Gastroesophageal sphincter (tissue), 4 donors: Measurements from ENCODE around the gene PIK3CD. TPM values are rescaled to one million over a fixed set of nuclear protein-coding genes. Genes with fewer than 3 reads are reported as not detected.

Experiments
- ATAC-seq: fragments of 150-250 bp; one replicate; pipeline ENCODE4 v1.9.1; 2016; ENCODE audit warnings: mild to moderate bottlenecking, moderate library complexity
- H3K27ac ChIP-seq, 4 donors: fragments of 200-600 bp; sonication (generic) in 3 of 4; 1 replicate in 3 of 4; 2 replicates in 1 of 4; pipeline ENCODE4 v1.5.1; 2016 to 2019
- H3K27me3 ChIP-seq: fragments of 200-600 bp; sonication (generic); one replicate; pipeline ENCODE4 v1.5.1; 2019
- H3K36me3 ChIP-seq, 2 donors: fragments of 200-600 bp; sonication (generic); one replicate each; pipeline ENCODE4 v1.5.1; 2019; ENCODE audit warnings: control low read depth in 1 of 2
- H3K4me1 ChIP-seq, 3 donors: fragments of 200-600 bp; sonication (generic); 1 replicate in 2 of 3; 2 replicates in 1 of 3; pipeline ENCODE4 v1.5.1; 2016 to 2019; ENCODE audit warnings: control low read depth in 2 of 3
- H3K4me3 ChIP-seq, 2 donors: fragments of 200-600 bp; sonication (generic); one replicate each; pipeline ENCODE4 v1.5.1; 2019; ENCODE audit warnings: mild to moderate bottlenecking in 1 of 2, moderate library complexity in 1 of 2
- H3K9me3 ChIP-seq, 3 donors: fragments of 200-600 bp; sonication (generic); one replicate each; pipeline ENCODE4 v1.5.1; 2017 to 2019; ENCODE audit warnings: control low read depth in 2 of 3
- EP300 ChIP-seq: sonication (generic); formaldehyde crosslinking; IDR thresholded peaks from one replicate; pipeline ENCODE4 v1.6.1; 2017; ENCODE audit warnings: antibody characterized with exemption, mild to moderate bottlenecking
- POLR2A ChIP-seq, 2 donors: fragments of 450-650 bp; IDR thresholded peaks; one replicate each; pipeline ENCODE4 v1.6.1; 2017; ENCODE audit warnings: antibody characterized with exemption in 2 of 2, mild to moderate bottlenecking in 2 of 2, moderate library complexity in 1 of 2
- POLR2AphosphoS5 ChIP-seq: sonication (generic); formaldehyde crosslinking; IDR thresholded peaks from one replicate; pipeline ENCODE4 v1.6.1; 2017; ENCODE audit warnings: antibody characterized with exemption
- WGBS, 2 donors: methylation state at CpG; one replicate each; pipeline ENCODE4 v1.1.5; 2018; ENCODE audit warnings: low coverage in 1 of 2; 5-methylcytosine and 5-hydroxymethylcytosine counted together
- total RNA-seq, 4 donors: library from RNA; depleted of rRNA; stranded (reverse); fragments of >200 nt; gene quantifications; one replicate each; pipeline ENCODE4 v1.1.0, GENCODE V29; 2016
- TF ChIP-seq, protein P1 (sequence below), 4 experiments: fragments of 200-600 bp in 2 of 4; fragments of 450-650 bp in 2 of 4; sonication (generic) in 1 of 4; IDR thresholded peaks; one replicate each; pipeline ENCODE4 v1.5.1; 2017 to 2019; ENCODE audit warnings: antibody characterized with exemption in 4 of 4, mild to moderate bottlenecking in 2 of 4, moderate library complexity in 2 of 4

PIK3CD gene
- total RNA-seq, 4 donors from 2014 or later, result 8.2 to 18.2 (median 15.4) TPM

DNA sequence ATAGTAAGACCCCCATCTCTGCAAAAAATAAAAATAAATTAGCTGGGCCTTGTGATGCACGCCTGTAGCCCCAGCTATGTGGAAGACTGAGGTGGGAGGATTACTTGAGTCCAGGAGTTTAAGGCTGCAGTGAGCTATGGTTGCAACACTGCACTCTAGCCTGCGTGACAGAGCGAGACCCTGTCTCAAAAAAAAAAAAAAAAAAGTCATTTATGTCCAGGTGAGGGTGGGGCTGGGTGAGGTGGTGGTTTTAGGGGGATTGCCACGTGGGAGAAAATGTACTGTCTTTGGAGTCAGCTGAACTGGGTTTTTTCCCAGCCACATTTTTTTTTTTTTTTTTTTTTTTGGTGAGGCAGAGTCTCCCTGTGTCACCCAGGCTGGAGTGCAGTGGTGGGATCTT, 6.7 kb downstream of the PIK3CD start:
- Histone ChIP-seq H3K9me3 (no peaks in the 10 kb centered on the region), H3K36me3 (no peaks in the 10 kb centered on the region), H3K4me1 (no peaks in the 10 kb centered on the region), H3K27me3 (peaks cover 17% of the 10 kb centered on the region), H3K27ac (no peak overlapping the region), H3K4me3 (no peak overlapping the region)
- ATAC-seq, result no peak
- no peak for TF ChIP-seq EP300
- no peak for TF ChIP-seq POLR2A (IDR thresholded peaks at IDR 0.05)
- TF ChIP-seq, protein P1, sequence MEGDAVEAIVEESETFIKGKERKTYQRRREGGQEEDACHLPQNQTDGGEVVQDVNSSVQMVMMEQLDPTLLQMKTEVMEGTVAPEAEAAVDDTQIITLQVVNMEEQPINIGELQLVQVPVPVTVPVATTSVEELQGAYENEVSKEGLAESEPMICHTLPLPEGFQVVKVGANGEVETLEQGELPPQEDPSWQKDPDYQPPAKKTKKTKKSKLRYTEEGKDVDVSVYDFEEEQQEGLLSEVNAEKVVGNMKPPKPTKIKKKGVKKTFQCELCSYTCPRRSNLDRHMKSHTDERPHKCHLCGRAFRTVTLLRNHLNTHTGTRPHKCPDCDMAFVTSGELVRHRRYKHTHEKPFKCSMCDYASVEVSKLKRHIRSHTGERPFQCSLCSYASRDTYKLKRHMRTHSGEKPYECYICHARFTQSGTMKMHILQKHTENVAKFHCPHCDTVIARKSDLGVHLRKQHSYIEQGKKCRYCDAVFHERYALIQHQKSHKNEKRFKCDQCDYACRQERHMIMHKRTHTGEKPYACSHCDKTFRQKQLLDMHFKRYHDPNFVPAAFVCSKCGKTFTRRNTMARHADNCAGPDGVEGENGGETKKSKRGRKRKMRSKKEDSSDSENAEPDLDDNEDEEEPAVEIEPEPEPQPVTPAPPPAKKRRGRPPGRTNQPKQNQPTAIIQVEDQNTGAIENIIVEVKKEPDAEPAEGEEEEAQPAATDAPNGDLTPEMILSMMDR (IDR thresholded peaks at IDR 0.05), result no peak
- TF ChIP-seq POLR2AphosphoS5, result no peak
- WGBS, 2 donors, result 75 to 80% methylated on average over 2 to 4 of the region's 4 CpGs

GRCh38 chr1:9659328-9659727, 7.8 kb downstream of the PIK3CD start:
- H3K27me3 ChIP-seq, result peaks cover 10% of the 10 kb centered on the region
- no peak overlapping the region for H3K27ac ChIP-seq
- no peak for ATAC-seq
- TF ChIP-seq EP300 (no peak), POLR2A (IDR thresholded peaks at IDR 0.05) (no peak)
- no peaks in the 10 kb centered on the region for H3K36me3 ChIP-seq
- WGBS, 2 donors, result 48 to 64% methylated on average over 5 of the region's 5 CpGs
- H3K4me3 ChIP-seq, result no peak overlapping the region
- H3K4me1 ChIP-seq, result no peaks in the 10 kb centered on the region
- H3K9me3 ChIP-seq, result no peaks in the 10 kb centered on the region

- WGBS, 2 donors, result 81 to 100% methylated on average over 5 to 6 of the region's 6 CpGs
- peaks cover 29% of the 10 kb centered on the region for H3K27me3 ChIP-seq
- no peaks in the 10 kb centered on the region for H3K36me3 ChIP-seq
- no peaks in the 10 kb centered on the region for H3K4me1 ChIP-seq
- H3K27ac ChIP-seq, result no peak overlapping the region
- TF ChIP-seq, protein P1 (IDR thresholded peaks at IDR 0.05), result no peak
- TF ChIP-seq EP300 (no peak), POLR2A (IDR thresholded peaks at IDR 0.05) (no peak), POLR2AphosphoS5 (no peak)
- no peak for ATAC-seq
- no peak overlapping the region for H3K4me3 ChIP-seq
- H3K9me3 ChIP-seq, result no peaks in the 10 kb centered on the region
Measured at GRCh38 chr1:9663257-9663656, 11.7 kb downstream of the PIK3CD start.

- peaks cover 36% of the 10 kb centered on the region for H3K27me3 ChIP-seq
- H3K4me3 ChIP-seq, result no peak overlapping the region
- WGBS, 2 donors, result 94% methylated on average over 9 of the region's 9 CpGs; no CpG with 5 or more reads in 1 of the 2 donors
- no peaks in the 10 kb centered on the region for H3K36me3 ChIP-seq
- no peaks in the 10 kb centered on the region for H3K9me3 ChIP-seq
- no peaks in the 10 kb centered on the region for H3K4me1 ChIP-seq
- no peak for ATAC-seq
- TF ChIP-seq, protein P1 (IDR thresholded peaks at IDR 0.05), result no peak
- TF ChIP-seq POLR2AphosphoS5 (no peak), EP300 (no peak), POLR2A (IDR thresholded peaks at IDR 0.05) (no peak)
- no peak overlapping the region for H3K27ac ChIP-seq
Measured at GRCh38 chr1:9665193-9665592, 13.7 kb downstream of the PIK3CD start.

- Histone ChIP-seq H3K9me3 (no peaks in the 10 kb centered on the region), H3K4me3 (no peak overlapping the region), H3K27ac (no peak overlapping the region), H3K4me1 (no peaks in the 10 kb centered on the region), H3K36me3 (no peaks in the 10 kb centered on the region), H3K27me3 (peaks cover 31% of the 10 kb centered on the region)
- ATAC-seq, result no peak
- TF ChIP-seq, protein P1 (IDR thresholded peaks at IDR 0.05), result no peak
- TF ChIP-seq POLR2A (IDR thresholded peaks at IDR 0.05) (no peak), POLR2AphosphoS5 (no peak), EP300 (no peak)
- WGBS, 2 donors, result 47 to 67% methylated on average over 1 to 2 of the region's 2 CpGs
Measured at GRCh38 chr1:9668080-9668479, 16.5 kb downstream of the PIK3CD start.
